Ovary (tissue), 9 donors: ENCODE results near the gene NGEF. TPM values are rescaled to one million over a fixed set of nuclear protein-coding genes. Genes with fewer than 3 reads are reported as not detected.

Experiments
- DNase-seq, 5 donors: peaks; one replicate each; pipeline ENCODE4 v3.0.0-alpha.2; 2019 to 2020
- H3K27ac ChIP-seq, 2 donors: fragments of 200-600 bp; one replicate each; pipeline versions ENCODE4 v1.5.1 to v1.8.0; 2019 to 2022
- H3K27me3 ChIP-seq: fragments of 200-600 bp; one replicate; pipeline ENCODE4 v1.8.0; 2022
- H3K36me3 ChIP-seq: fragments of 200-600 bp; sonication (generic); one replicate; pipeline ENCODE4 v1.5.1; 2019
- H3K4me1 ChIP-seq: one replicate; pipeline ENCODE4 v1.8.1; 2013; ENCODE audit warnings: mild to moderate bottlenecking, moderate library complexity; ENCODE audit not compliant: insufficient read depth
- H3K4me3 ChIP-seq: fragments of 200-600 bp; sonication (generic); one replicate; pipeline ENCODE4 v1.5.1; 2017
- H3K9me3 ChIP-seq, 2 donors: fragments of 200-600 bp in 1 of 2; sonication (generic) in 1 of 2; one replicate each; pipeline versions ENCODE4 v1.5.1 to v1.8.1; 2013 to 2019; ENCODE audit warnings: mild to moderate bottlenecking in 1 of 2, moderate library complexity in 1 of 2
- EP300 ChIP-seq: sonication (generic); formaldehyde crosslinking; IDR thresholded peaks from one replicate; pipeline ENCODE4 v1.6.1; 2017; ENCODE audit warnings: antibody characterized with exemption
- POLR2A ChIP-seq: fragments of 450-650 bp; IDR thresholded peaks from one replicate; pipeline ENCODE4 v1.6.1; 2017; ENCODE audit warnings: antibody characterized with exemption, mild to moderate bottlenecking, moderate library complexity
- WGBS, 3 donors: extraction: QIAGEN DNeasy Blood & Tissue Kit in 1 of 3; methylation state at CpG; one replicate each; pipeline versions ENCODE4 v1.1.5 to v1.1.7; 2013 to 2017; 5-methylcytosine and 5-hydroxymethylcytosine counted together
- intact Hi-C, 4 donors: fragments of 100-400 bp; cut with DNase I; formaldehyde crosslinking; loops; one replicate each; pipeline versions ENCODE4 v1.11.0 to v1.15.1; 2022 to 2023
- polyA plus RNA-seq, 2 donors: library from polyadenylated mRNA; stranded (reverse); fragments of 200-250 nt in 1 of 2; fragments of 350-450 nt in 1 of 2; fragmentation: Illumina TruSeq in 1 of 2; extraction: RNeasy Lipid Tissue Mini Kit (QIAGEN cat#74804) in 1 of 2; gene quantifications; one replicate each; pipeline ENCODE4 v1.2.3, GENCODE V29; 2013 to 2014
- small RNA-seq: library from RNA; depleted of rRNA; stranded (forward); fragments of <200 nt; gene quantifications from one replicate; pipeline ENCODE3, GENCODE V24; 2016
- total RNA-seq, 7 donors: library from RNA; depleted of rRNA in 2 of 7; stranded (reverse); fragments of >200 nt in 2 of 7; fragmentation: NEBNext Ultra II Directional in 3 of 7; extraction: Animal tissue kit (Norgen Biotek cat#: 25700) in 3 of 7; gene quantifications; one replicate each; pipeline versions ENCODE4 v1.1.0 to v1.2.4, GENCODE V29; 2016 to 2023
- TF ChIP-seq, protein P1 (sequence below), 3 donors: fragments of 450-650 bp in 2 of 3; fragments of 200-600 bp in 1 of 3; IDR thresholded peaks; one replicate each; pipeline versions ENCODE4 v1.5.1 to v1.8.0; 2016 to 2022; ENCODE audit warnings: antibody characterized with exemption in 3 of 3, mild to moderate bottlenecking in 1 of 3
- donor health status: DM: no; HTN: no; CAD: no; lungs with moderate emphysema.
- donor health status: DM: no; HTN: no; CAD: no.
- donor health status: Bipolar disorder and iron deficiency.
- donor health status: DM: yes; HTN: yes; CAD: no.
- donor health status: DM: no; HTN: no; CAD: no.
- donor health status: DM: yes; HTN: yes; CAD: no.

NGEF gene
- total and polyA plus RNA-seq, 9 donors: 0.18 to 3.1 (median 0.80) TPM

DNA sequence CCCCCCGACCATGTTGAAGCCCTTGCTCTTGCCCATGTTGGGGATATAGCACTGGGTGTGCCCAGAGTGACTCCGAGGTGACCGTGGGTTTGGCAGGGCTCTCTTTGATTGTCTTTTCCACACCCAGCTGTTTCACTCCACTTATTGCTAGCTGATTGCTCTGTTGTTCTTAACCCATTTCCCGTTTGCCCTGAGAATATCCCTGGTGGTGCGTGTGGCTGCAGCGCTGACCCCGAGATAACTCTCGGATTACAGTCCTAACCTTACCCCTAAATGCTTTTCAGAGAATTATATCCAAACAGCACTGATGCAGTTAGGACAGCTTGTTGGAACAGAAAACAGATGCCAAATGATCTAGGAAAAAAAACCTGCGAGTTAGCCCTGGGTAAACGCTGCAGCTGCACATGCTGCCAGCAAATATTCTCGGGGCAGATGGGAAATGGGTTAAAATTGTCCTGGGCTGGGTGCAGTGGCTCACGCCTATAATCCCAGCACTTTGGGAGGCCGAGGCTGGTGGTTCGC is 177.3 kb downstream of the NGEF start:
- DNase-seq: no peak
- no peaks in the 10 kb centered on the region for H3K9me3 ChIP-seq
- 84 to 90% (median 84%) methylated on average over 14 of the region's 14 CpGs for WGBS, 3 donors
- H3K36me3 ChIP-seq: no peaks in the 10 kb centered on the region
- H3K4me3 ChIP-seq: no peak overlapping the region
- no peaks in the 10 kb centered on the region for H3K4me1 ChIP-seq
- H3K27ac ChIP-seq: no peak overlapping the region
- H3K27me3 ChIP-seq: no peaks in the 10 kb centered on the region
- intact Hi-C loops: no loop called here
- TF ChIP-seq EP300 (no peak), POLR2A (no peak)
- TF ChIP-seq, protein P1, sequence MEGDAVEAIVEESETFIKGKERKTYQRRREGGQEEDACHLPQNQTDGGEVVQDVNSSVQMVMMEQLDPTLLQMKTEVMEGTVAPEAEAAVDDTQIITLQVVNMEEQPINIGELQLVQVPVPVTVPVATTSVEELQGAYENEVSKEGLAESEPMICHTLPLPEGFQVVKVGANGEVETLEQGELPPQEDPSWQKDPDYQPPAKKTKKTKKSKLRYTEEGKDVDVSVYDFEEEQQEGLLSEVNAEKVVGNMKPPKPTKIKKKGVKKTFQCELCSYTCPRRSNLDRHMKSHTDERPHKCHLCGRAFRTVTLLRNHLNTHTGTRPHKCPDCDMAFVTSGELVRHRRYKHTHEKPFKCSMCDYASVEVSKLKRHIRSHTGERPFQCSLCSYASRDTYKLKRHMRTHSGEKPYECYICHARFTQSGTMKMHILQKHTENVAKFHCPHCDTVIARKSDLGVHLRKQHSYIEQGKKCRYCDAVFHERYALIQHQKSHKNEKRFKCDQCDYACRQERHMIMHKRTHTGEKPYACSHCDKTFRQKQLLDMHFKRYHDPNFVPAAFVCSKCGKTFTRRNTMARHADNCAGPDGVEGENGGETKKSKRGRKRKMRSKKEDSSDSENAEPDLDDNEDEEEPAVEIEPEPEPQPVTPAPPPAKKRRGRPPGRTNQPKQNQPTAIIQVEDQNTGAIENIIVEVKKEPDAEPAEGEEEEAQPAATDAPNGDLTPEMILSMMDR (IDR thresholded peaks at IDR 0.05): no peak

- 86 to 98% (median 93%) methylated on average over 1 of the region's 1 CpG for WGBS, 3 donors
- no peak overlapping the region for H3K4me3 ChIP-seq
- intact Hi-C loops: no loop called here
- TF ChIP-seq, protein P1 (IDR thresholded peaks at IDR 0.05): no peak
- TF ChIP-seq EP300 (no peak), POLR2A (no peak)
- no peak overlapping the region for H3K27ac ChIP-seq
- no peak for DNase-seq
- H3K4me1 ChIP-seq: no peaks in the 10 kb centered on the region
- no peaks in the 10 kb centered on the region for H3K36me3 ChIP-seq
- no peaks in the 10 kb centered on the region for H3K27me3 ChIP-seq
- H3K9me3 ChIP-seq: no peaks in the 10 kb centered on the region
These were observed 179.2 kb downstream of the NGEF start for GRCh38 chr2:232833830-232834229.

DNA sequence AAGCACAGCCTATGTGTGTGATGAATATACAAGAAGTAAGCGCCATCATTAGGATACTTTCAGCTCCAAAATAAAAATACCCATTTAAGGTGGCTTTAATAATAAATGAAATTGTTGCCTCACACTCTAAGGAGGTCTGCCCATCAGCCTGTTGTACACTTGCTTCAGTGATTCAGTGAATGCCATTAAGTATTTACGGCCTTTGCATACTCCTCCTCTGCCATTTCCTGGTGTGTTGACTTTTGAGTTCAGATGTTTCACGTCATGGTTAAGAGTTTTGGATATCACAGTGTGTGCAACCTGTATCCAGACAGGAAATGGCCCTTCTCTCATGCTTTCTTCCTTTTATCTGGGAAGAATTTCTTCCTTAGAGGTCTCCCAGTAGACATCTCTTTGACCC is 181.6 kb downstream of the NGEF start:
- Histone ChIP-seq H3K4me3 (no peak overlapping the region), H3K4me1 (no peaks in the 10 kb centered on the region), H3K27me3 (no peaks in the 10 kb centered on the region), H3K9me3 (no peaks in the 10 kb centered on the region), H3K36me3 (no peaks in the 10 kb centered on the region), H3K27ac (no peak overlapping the region)
- 83 to 87% (median 86%) methylated on average over 3 of the region's 3 CpGs for WGBS, 3 donors
- DNase-seq: no peak
- intact Hi-C loops: no loop called here
- TF ChIP-seq, protein P1 (IDR thresholded peaks at IDR 0.05): no peak
- TF ChIP-seq EP300 (no peak), POLR2A (no peak)

GRCh38 chr2:232829988-232830387 is 183.1 kb downstream of the NGEF start:
- DNase-seq: no peak
- 74 to 93% (median 93%) methylated on average over 3 of the region's 3 CpGs for WGBS, 3 donors
- intact Hi-C loops: no loop called here
- Histone ChIP-seq H3K27ac (no peak overlapping the region), H3K4me3 (no peak overlapping the region), H3K27me3 (no peaks in the 10 kb centered on the region), H3K4me1 (no peaks in the 10 kb centered on the region), H3K36me3 (no peaks in the 10 kb centered on the region), H3K9me3 (no peaks in the 10 kb centered on the region)
- TF ChIP-seq, protein P1 (IDR thresholded peaks at IDR 0.05): no peak
- TF ChIP-seq POLR2A: no peak
- no peak for TF ChIP-seq EP300

Small RNA genes lying within 50 kb of the gene (small RNA-seq; reads per million reads assigned to genes)
- not detected for gene RF00019

Other genes starting within 250 kb of the NGEF start
- gene KCNJ13, start 236.7 kb downstream of the NGEF start, total RNA-seq: under 1 TPM in 1 of 7 donors, not detected in 6; 0.24 TPM
- not detected for gene KCNJ13, start 236.7 kb downstream of the NGEF start, polyA plus RNA-seq
- 1 to 10 TPM in 5 of 7 donors, under 1 TPM in 2; 0.76 to 2.9 (median 1.1) TPM for gene SNORC, start 143.0 kb downstream of the NGEF start, total RNA-seq
- gene SNORC, start 143.0 kb downstream of the NGEF start, polyA plus RNA-seq: under 1 TPM; 0.10 to 0.93 TPM
- not detected for gene NEU2, start 19.4 kb upstream of the NGEF start, total RNA-seq
- not detected for gene NEU2, start 19.4 kb upstream of the NGEF start, polyA plus RNA-seq
- gene INPP5D, start 47.1 kb upstream of the NGEF start, total RNA-seq: 10 to 100 TPM in 1 of 7 donors, 1 to 10 TPM in 6; 4.1 to 11.4 (median 7.7) TPM
- gene INPP5D, start 47.1 kb upstream of the NGEF start, polyA plus RNA-seq: 10 to 100 TPM in 1 of 2 donors, 1 to 10 TPM in 1; 4.3 to 14.4 TPM
- 10 to 100 TPM; 16.3 to 32.3 (median 21.4) TPM for gene ATG16L1, start 238.4 kb upstream of the NGEF start, total RNA-seq
- gene ATG16L1, start 238.4 kb upstream of the NGEF start, polyA plus RNA-seq: 10 to 100 TPM in 1 of 2 donors, 1 to 10 TPM in 1; 9.5 to 17.6 TPM